GM12878 (cell line): ENCODE data around the gene SPATA31C1. TPM values are rescaled to one million over a fixed set of nuclear protein-coding genes. Genes with fewer than 3 reads are reported as not detected.

Experiments used
- ATAC-seq: fragments of 200-7000 bp; cut with Tn5 transposase; 3 replicates; pipeline ENCODE4 v1.9.1; 2020; ENCODE audit warnings: mild to moderate bottlenecking, moderate library complexity
- BruUV-seq: library from RNA; stranded (reverse); fragments of 400-500 nt; replicated peaks from 2 replicates; lab custom pipeline; 2021; lab: Mats Ljungman, UMichigan
- CTCF ChIA-PET: fragments of 300-600 bp; sonication (Branson Sonifier 250); formaldehyde crosslinking; extraction: SDS; loops from one replicate; lab custom pipeline; 2021; ENCODE audit warnings: inconsistent platforms; lab: Yijun Ruan, JAX
- POLR2A ChIA-PET: fragments of 350-600 bp; formaldehyde crosslinking; extraction: SDS; loops from one replicate; lab custom pipeline; 2021; ENCODE audit warnings: inconsistent platforms; lab: Charles Lee
- RAD21 ChIA-PET: fragments of 300-600 bp; sonication (Branson Sonifier 250); formaldehyde crosslinking; loops from one replicate; lab custom pipeline; 2023; ENCODE audit warnings: antibody characterized with exemption; ENCODE audit not compliant: unreplicated experiment; lab: Charles Lee
- SMC1A ChIA-PET: fragments of 300-600 bp; sonication (Branson Sonifier 250); formaldehyde crosslinking; loops from one replicate; lab custom pipeline; 2023; ENCODE audit not compliant: unreplicated experiment, uncharacterized antibody; lab: Charles Lee
- DNase-seq: peaks from one replicate; pipeline ENCODE4 v3.0.0-alpha.2; 2011; ENCODE audit warnings: low read depth, low spot score
- FAIRE-seq: peaks from 3 replicates; lab custom pipeline; 2011; peaks lifted over from hg19 to GRCh38; lab: Jason Lieb, UNC
- H2AFZ ChIP-seq: 2 replicates; pipeline ENCODE4 v1.6.0; 2011; ENCODE audit warnings: low read depth, low read length, control low read depth; ENCODE audit not compliant: control insufficient read depth
- H3K27ac ChIP-seq: 2 replicates; pipeline ENCODE4 v1.5.1; 2011; ENCODE audit warnings: control low read depth; ENCODE audit not compliant: control insufficient read depth, insufficient read depth
- H3K27me3 ChIP-seq, 2 experiments: replicated peaks in 1 of 2; 2 replicates each; pipeline versions ENCODE4 v1.6.0 to v1.6.1; 2011; ENCODE audit warnings: low read length in 1 of 2; ENCODE audit not compliant: control insufficient read depth in 2 of 2, insufficient read depth in 2 of 2
- H3K36me3 ChIP-seq, 2 experiments: 2 replicates each; pipeline ENCODE4 v1.5.1; 2011; ENCODE audit warnings: low read length in 1 of 2; ENCODE audit not compliant: control insufficient read depth in 2 of 2, insufficient read depth in 2 of 2
- H3K4me1 ChIP-seq: 2 replicates; pipeline ENCODE4 v1.6.1; 2011; ENCODE audit warnings: mild to moderate bottlenecking, low read length, moderate library complexity, mixed read lengths; ENCODE audit not compliant: control insufficient read depth, insufficient read depth
- H3K4me2 ChIP-seq: 2 replicates; pipeline ENCODE4 v1.6.0; 2011; ENCODE audit warnings: control low read depth; ENCODE audit not compliant: control insufficient read depth, insufficient read depth
- H3K4me3 ChIP-seq: fragments of 200-600 bp; sonication (generic); 2 replicates; pipeline ENCODE4 v1.5.1; 2016
- H3K79me2 ChIP-seq: 2 replicates; pipeline ENCODE4 v1.6.0; 2011; ENCODE audit warnings: low read length; ENCODE audit not compliant: control insufficient read depth, insufficient read depth
- H3K9ac ChIP-seq: 2 replicates; pipeline ENCODE4 v1.8.0; 2011; ENCODE audit warnings: low read length, control low read depth, mixed read lengths; ENCODE audit not compliant: control insufficient read depth, insufficient read depth
- H3K9me3 ChIP-seq: replicated peaks from 3 replicates; pipeline ENCODE4 v1.5.1; 2011; ENCODE audit warnings: mild to moderate bottlenecking, low read length; ENCODE audit not compliant: control insufficient read depth, insufficient read depth
- H4K20me1 ChIP-seq: 2 replicates; pipeline ENCODE4 v1.6.0; 2011; ENCODE audit not compliant: control insufficient read depth, insufficient read depth
- BCL11A ChIP-seq: IDR thresholded peaks from 2 replicates; pipeline ENCODE4 v1.6.1; 2011; ENCODE audit warnings: low read depth, low read length
- BHLHE40 ChIP-seq, 2 experiments: fragments of 450-650 bp in 1 of 2; IDR thresholded peaks; 2 replicates each; pipeline ENCODE4 v1.6.1; 2011 to 2017; ENCODE audit warnings: low read depth in 2 of 2, borderline replicate concordance in 1 of 2, improper control_type of control experiment in 1 of 2, low read length in 1 of 2, mild to moderate bottlenecking in 1 of 2
- CBX5 ChIP-seq: sonication (generic); IDR thresholded peaks from 2 replicates; pipeline ENCODE4 v1.6.1; 2016; ENCODE audit warnings: low read depth, moderate library complexity, mild to moderate bottlenecking, inconsistent platforms
- EED ChIP-seq: sonication (generic); IDR thresholded peaks from 2 replicates; pipeline ENCODE4 v1.6.1; 2016; ENCODE audit warnings: antibody characterized with exemption, low read depth
- ETV6 ChIP-seq, 2 experiments: fragments of 450-650 bp in 1 of 2; IDR thresholded peaks in 1 of 2; conservative IDR thresholded peaks in 1 of 2; 2 replicates each; pipeline ENCODE4 v1.6.1; 2014; ENCODE audit warnings: antibody characterized with exemption in 1 of 2, borderline replicate concordance in 1 of 2, low read depth in 1 of 2, mild to moderate bottlenecking in 1 of 2, moderate library complexity in 1 of 2
- HDGF ChIP-seq: fragments of 450-650 bp; IDR thresholded peaks from 2 replicates; pipeline ENCODE4 v1.6.1; 2016; ENCODE audit warnings: antibody characterized with exemption
- IKZF1 ChIP-seq: fragments of 450-650 bp; conservative IDR thresholded peaks from 2 replicates; pipeline ENCODE4 v1.6.1; 2017; ENCODE audit warnings: antibody characterized with exemption, mild to moderate bottlenecking
- JUNB ChIP-seq: IDR thresholded peaks from 2 replicates; pipeline ENCODE4 v1.6.1; 2016; ENCODE audit warnings: antibody characterized with exemption, mild to moderate bottlenecking
- MXI1 ChIP-seq: fragments of 150-350 bp; IDR thresholded peaks from 2 replicates; pipeline ENCODE4 v1.6.1; 2011; ENCODE audit warnings: low read depth, mild to moderate bottlenecking, inconsistent platforms, low read length, improper control_type of control experiment
- NFYB ChIP-seq: IDR thresholded peaks from 2 replicates; pipeline ENCODE4 v1.6.1; 2011; ENCODE audit warnings: low read depth, mild to moderate bottlenecking, low read length, improper control_type of control experiment, moderate library complexity; ENCODE audit not compliant: insufficient read depth
- PAX8 ChIP-seq: fragments of 450-650 bp; IDR thresholded peaks from 2 replicates; pipeline ENCODE4 v1.6.1; 2017; ENCODE audit warnings: mild to moderate bottlenecking, moderate library complexity
- RCOR1 ChIP-seq: conservative IDR thresholded peaks from 2 replicates; pipeline ENCODE4 v1.6.1; 2012; ENCODE audit warnings: low read depth, low read length, improper control_type of control experiment
- RUNX3 ChIP-seq: IDR thresholded peaks from 2 replicates; pipeline ENCODE4 v1.6.1; 2012; ENCODE audit warnings: low read length, inconsistent platforms
- ZNF622 ChIP-seq: fragments of 450-650 bp; IDR thresholded peaks from 2 replicates; pipeline ENCODE4 v1.6.1; 2017; ENCODE audit warnings: mild to moderate bottlenecking, inconsistent platforms
- WGBS: methylation state at CpG from one replicate; pipeline ENCODE4 v1.1.6; 2016; ENCODE audit warnings: low lambda C conversion rate; ENCODE audit not compliant: insufficient replicate concordance, insufficient coverage; ENCODE audit errors: missing lambda C conversion rate; 5-methylcytosine and 5-hydroxymethylcytosine counted together
- in situ Hi-C: fragments of 300-500 bp; cut with MboI; formaldehyde crosslinking; loops from 9 replicates; pipeline ENCODE4 v1.14.3; 2018; ENCODE audit warnings: mixed read lengths
- intact Hi-C: fragments of 100-400 bp; cut with micrococcal nuclease; formaldehyde crosslinking; loops from one replicate; pipeline ENCODE4 v1.14.2; 2022; ENCODE audit not compliant: unreplicated experiment
- polyA plus RNA-seq, 11 experiments: library from polyadenylated mRNA; depleted of rRNA in 4 of 11; unstranded in 6 of 11; stranded (reverse) in 5 of 11; fragments of >200 nt; fragmentation: Nextera tagmentation in 4 of 11; fragmentation: Illumina TruSeq in 1 of 11; extraction: Ambion mirVana in 4 of 11; extraction: Trizol in 1 of 11; gene quantifications; 1 replicate in 1 of 11; 2 replicates in 10 of 11; pipeline versions ENCODE4 v1.2.1 to v1.2.3, GENCODE V29; 2011 to 2016; ENCODE audit warnings: inconsistent platforms in 2 of 11, missing spikeins in 2 of 11, low read depth in 1 of 11
- total RNA-seq, 4 experiments: library from RNA; depleted of rRNA in 3 of 4; stranded (reverse); fragments of >200 nt in 3 of 4; fragmentation: Illumina TruSeq in 1 of 4; extraction: Trizol in 1 of 4; gene quantifications; 2 replicates each; pipeline versions ENCODE4 v1.2.1 to v1.2.3, GENCODE V29; 2013 to 2021
- TF ChIP-seq, protein P1 (sequence below), 3 experiments: IDR thresholded peaks in 2 of 3; conservative IDR thresholded peaks in 1 of 3; 2 replicates each; pipeline ENCODE4 v1.5.1; 2011; ENCODE audit warnings: low read depth in 3 of 3, low read length in 3 of 3, mild to moderate bottlenecking in 3 of 3, control low read depth in 2 of 3, moderate library complexity in 2 of 3, inconsistent platforms in 1 of 3, mixed read lengths in 1 of 3; ENCODE audit not compliant: control insufficient read depth in 2 of 3, insufficient read depth in 1 of 3; ENCODE audit errors: extremely low read depth in 1 of 3

Gene SPATA31C1
- total and polyA plus RNA-seq, 10 of the 15 experiments (the other 5 are each of a cell fraction or from before 2014, with no cell fraction given): not detected

DNA sequence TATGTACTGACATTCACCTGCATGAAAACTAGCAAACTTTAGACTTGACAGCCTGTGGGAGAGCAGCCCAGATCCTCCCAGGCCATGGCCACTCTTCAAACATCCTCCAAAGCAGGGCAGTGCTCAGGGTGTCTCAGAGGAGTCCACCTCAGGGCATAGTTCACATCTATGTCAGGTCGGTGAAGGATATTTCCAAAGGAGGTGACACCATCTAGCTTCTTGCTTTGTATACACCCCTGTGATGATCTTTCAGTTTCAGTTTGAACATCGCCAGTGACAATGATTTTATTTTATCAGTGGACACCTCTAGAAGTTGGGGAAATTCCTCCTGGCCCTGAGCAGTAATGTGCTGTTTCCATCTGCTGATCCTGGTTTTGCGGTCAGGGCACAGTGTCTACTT is 36.5 kb downstream of the SPATA31C1 start:
- FAIRE-seq: no peak
- Histone ChIP-seq H3K79me2 (no peaks in the 10 kb centered on the region), H3K27me3 (no peaks in the 10 kb centered on the region), H2AFZ (no peak overlapping the region), H3K27ac (no peak overlapping the region), H3K4me1 (no peaks in the 10 kb centered on the region), H3K4me2 (no peak overlapping the region), H3K9ac (no peak overlapping the region), H4K20me1 (no peaks in the 10 kb centered on the region), H3K4me3 (no peak overlapping the region), H3K9me3 (peaks cover 2% of the 10 kb centered on the region), H3K36me3 (no peaks in the 10 kb centered on the region)
- WGBS: 0% methylated on average over 3 of the region's 3 CpGs
- SMC1A ChIA-PET: no interaction called here
- POLR2A ChIA-PET: no interaction called here
- intact Hi-C loops: loop anchor here (5.0 to 10.0 kb wide), 3 partner anchors 433 to 1041 kb away; partner anchors contain the start of genes S1PR3 and SPIN1
- BruUV-seq: no TSS peak
- RAD21 ChIA-PET: no interaction called here
- CTCF ChIA-PET: no interaction called here
- ATAC-seq: peak; percentile 59
- in situ Hi-C loops: loop anchor here (5.0 to 10.0 kb wide), 2 partner anchors 623 to 1051 kb away; no protein-coding TSS in a partner anchor
- 0 out of 2 replicates have a peak, but pooled peaks have one; percentile 20 for TF ChIP-seq IKZF1
- no peak for TF ChIP-seq HDGF
- DNase-seq: no peak

DNA sequence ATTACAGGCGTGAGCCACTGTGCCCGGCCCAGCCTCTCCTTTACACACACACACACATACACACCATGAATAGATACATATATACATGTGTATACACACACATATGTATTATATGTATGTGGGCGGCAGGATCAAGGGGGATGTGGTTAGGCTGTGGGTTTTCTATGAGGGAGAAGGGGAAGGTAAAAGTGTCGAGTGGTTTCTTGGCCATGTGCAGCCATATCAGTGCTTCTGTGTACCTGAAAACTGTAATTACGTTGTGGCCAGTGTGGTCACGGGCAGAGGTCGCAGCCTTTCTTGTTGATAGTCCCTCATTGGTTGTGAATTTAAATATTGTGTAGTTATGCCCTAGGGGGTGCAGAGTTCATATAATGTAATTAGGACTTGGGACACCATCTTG is 40.1 kb downstream of the SPATA31C1 start:
- CTCF ChIA-PET: no interaction called here
- no TSS peak for BruUV-seq
- Histone ChIP-seq H3K36me3 (no peaks in the 10 kb centered on the region), H3K79me2 (no peaks in the 10 kb centered on the region), H3K9ac (no peak overlapping the region), H3K9me3 (no peaks in the 10 kb centered on the region), H2AFZ (no peak overlapping the region), H3K4me1 (no peaks in the 10 kb centered on the region), H3K27me3 (no peaks in the 10 kb centered on the region), H3K4me2 (no peak overlapping the region), H3K4me3 (no peak overlapping the region), H3K27ac (no peak overlapping the region), H4K20me1 (no peaks in the 10 kb centered on the region)
- ATAC-seq (no peak), DNase-seq (no peak), FAIRE-seq (no peak)
- RAD21 ChIA-PET: no interaction called here
- in situ Hi-C loops: loop anchor here (10.0 kb wide), 1 partner anchor 1047 kb away; no protein-coding TSS in a partner anchor
- 20% methylated on average over 7 of the region's 7 CpGs for WGBS
- intact Hi-C loops: loop anchor here (10.0 kb wide), 1 partner anchor 1037 kb away; the partner anchor contains the start of gene S1PR3
- POLR2A ChIA-PET: no interaction called here
- SMC1A ChIA-PET: no interaction called here
- no peak for TF ChIP-seq PAX8
- TF ChIP-seq NFYB: no peak
- TF ChIP-seq MXI1: no peak
- TF ChIP-seq ZNF622: no peak
- 0 out of 2 replicates have a peak, but pooled peaks have one; percentile 18 for TF ChIP-seq RUNX3
- no peak for TF ChIP-seq ETV6 (conservative IDR thresholded peaks at IDR 0.05 in 1 of 2, IDR thresholded peaks at IDR 0.05 in 1 of 2; ENCODE audit: borderline replicate concordance in 1 of 2, low read depth in 1 of 2)
- TF ChIP-seq CBX5: no peak
- TF ChIP-seq BCL11A: no peak
- TF ChIP-seq RCOR1: no peak
- no peak for TF ChIP-seq EED
- TF ChIP-seq JUNB: no peak
- 0 out of 4 replicates have a peak, but pooled peaks of 1 of the 2 experiments have one; percentile 6 for TF ChIP-seq BHLHE40 (IDR thresholded peaks at IDR 0.05; ENCODE audit: borderline replicate concordance in 1 of 2, low read depth in 2 of 2, low read length in 1 of 2)
- TF ChIP-seq, protein P1, sequence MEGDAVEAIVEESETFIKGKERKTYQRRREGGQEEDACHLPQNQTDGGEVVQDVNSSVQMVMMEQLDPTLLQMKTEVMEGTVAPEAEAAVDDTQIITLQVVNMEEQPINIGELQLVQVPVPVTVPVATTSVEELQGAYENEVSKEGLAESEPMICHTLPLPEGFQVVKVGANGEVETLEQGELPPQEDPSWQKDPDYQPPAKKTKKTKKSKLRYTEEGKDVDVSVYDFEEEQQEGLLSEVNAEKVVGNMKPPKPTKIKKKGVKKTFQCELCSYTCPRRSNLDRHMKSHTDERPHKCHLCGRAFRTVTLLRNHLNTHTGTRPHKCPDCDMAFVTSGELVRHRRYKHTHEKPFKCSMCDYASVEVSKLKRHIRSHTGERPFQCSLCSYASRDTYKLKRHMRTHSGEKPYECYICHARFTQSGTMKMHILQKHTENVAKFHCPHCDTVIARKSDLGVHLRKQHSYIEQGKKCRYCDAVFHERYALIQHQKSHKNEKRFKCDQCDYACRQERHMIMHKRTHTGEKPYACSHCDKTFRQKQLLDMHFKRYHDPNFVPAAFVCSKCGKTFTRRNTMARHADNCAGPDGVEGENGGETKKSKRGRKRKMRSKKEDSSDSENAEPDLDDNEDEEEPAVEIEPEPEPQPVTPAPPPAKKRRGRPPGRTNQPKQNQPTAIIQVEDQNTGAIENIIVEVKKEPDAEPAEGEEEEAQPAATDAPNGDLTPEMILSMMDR (IDR thresholded peaks at IDR 0.05 in 2 of 3, conservative IDR thresholded peaks at IDR 0.05 in 1 of 3; ENCODE audit: control insufficient read depth in 2 of 3, extremely low read depth in 1 of 3, insufficient read depth in 1 of 3, low read depth in 3 of 3, low read length in 3 of 3): no peak
